NCI-H2196 treated with DMSO at 0.1 percent for 48 hours (cell line): ENCODE measurements around the gene ALDH3B1.

Source experiments
- DNase-seq: peaks from one replicate; lab custom pipeline; 2025; ENCODE audit not compliant: unreplicated experiment; lab: John Stamatoyannopoulos, UW

ALDH3B1 gene

DNA sequence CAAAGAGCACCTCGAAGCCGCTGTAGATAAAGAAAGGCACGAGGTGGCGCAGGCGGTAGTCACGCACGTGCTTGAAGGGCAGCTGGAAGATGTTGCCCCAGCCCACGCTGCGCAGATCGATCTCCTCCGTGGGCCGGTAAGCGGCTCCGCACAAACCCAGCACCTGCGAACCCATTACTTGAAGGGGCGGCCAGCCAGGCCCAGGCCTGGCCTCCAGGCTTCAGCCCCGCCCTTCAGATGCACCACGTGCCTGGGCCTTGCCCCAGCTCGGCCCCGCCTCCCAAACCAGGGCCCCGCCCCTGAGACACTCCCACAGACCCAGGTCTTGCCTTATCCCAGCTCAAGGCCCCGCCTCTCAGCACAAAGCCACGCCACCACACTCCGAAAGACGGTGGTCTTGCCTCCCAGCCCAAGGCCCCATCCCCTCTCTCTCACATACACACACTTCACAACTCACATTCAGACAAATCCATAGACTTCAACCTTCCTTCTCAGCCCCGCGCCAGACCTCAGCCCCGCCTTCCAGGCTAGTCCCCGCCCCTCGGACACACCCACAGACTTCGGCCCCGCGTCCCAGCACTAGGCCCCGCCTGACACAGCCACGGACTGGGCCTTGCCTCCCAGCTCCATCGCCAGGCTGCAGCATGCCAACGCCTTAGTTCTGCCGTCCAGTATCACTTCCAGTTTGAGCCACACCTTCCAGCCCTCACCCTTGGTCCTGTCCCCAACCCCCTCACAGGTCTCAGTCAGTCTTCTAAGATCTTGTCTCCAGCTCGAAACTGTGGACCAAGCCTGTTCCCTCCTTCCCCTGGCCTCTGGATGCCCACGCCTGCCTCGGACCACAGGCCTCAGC lies 13.3 kb upstream of the ALDH3B1 start:
- DNase-seq: no peak

DNA sequence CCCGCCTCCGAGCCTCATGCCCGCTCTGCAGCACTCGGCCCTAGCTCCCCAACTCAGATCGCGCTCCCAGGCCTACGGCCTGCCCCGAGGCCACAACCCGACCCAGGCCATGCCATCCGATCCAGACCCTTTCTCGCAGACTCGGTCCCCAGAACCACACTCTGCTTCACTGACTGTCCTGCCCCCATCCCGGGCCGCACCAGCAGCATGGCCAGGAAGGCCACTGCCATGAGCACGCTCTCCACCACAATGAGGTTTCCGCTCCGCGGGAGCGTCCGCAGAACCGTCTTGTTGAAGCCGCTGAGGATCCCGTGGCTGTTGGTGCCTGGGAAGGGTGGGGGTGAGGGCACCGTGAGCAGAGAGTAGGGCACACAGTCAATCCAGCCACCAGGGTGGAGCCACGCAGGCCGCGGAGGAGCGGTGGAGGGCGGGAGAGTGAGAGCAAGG lies 12.6 kb upstream of the ALDH3B1 start:
- no peak for DNase-seq

DNA sequence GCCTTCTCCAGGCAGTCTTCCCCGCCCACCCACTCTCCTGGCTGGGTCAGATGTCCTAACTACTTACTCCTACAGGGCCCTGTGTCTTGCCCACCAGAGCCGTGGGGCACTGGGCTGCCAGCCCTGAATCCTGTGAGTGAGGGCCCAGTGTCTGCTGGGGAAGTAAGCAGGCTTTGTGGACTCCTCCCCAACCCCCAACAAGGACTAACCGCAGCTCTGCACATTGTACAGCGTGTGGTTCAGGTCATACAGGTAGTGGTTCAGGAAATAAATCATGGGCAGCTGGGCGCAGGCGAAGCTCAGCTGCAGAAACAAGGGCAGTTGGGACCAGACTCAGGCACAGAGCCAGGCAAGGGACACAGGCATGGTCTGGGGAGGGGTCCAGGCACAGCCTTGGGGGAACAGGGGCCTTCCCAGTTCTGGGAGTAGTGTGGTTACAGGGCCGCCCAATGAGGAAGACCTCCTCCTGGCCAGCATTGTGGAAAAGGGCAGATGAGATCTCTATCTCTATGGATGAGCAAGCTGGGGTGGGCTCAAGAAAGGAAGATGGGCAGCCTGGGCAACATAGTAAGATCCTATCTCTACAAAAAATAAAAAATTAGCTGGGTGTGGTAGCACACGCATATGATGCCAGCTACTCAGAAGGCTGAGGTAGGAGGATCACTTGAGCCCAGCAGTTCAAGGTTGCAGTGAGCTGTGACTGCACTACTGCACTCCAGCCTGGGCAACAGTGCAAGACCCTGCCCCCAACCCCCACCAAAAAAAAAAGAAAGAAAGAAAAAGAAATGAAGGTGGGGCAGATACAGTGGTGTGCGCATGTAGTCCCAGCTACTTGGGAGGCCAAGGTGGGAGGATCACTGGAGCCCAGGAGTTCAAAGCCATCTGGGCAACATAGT lies 11.7 kb upstream of the ALDH3B1 start:
- no peak for DNase-seq

DNA sequence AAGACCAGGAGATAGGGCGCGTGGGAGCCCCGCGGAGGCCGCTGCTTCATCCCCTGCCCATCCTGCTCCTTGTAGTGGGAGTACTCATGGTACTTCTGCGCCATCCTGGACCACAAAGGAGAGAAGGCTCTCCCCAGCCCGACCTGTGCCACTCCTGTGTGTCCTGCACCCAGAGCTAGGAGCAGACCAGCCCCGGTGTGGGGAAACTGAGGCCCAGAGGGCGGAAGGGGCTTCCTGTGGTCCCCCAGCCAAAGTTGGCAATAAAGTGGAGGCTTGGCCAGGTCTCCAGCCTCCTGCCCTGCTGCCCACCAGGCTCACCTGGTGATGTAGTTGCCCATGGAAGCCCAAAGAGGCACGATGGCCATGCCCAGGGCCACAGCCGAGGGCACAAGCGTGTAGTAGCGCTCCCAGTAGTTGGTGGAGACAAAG lies 10.9 kb upstream of the ALDH3B1 start:
- no peak for DNase-seq

DNA sequence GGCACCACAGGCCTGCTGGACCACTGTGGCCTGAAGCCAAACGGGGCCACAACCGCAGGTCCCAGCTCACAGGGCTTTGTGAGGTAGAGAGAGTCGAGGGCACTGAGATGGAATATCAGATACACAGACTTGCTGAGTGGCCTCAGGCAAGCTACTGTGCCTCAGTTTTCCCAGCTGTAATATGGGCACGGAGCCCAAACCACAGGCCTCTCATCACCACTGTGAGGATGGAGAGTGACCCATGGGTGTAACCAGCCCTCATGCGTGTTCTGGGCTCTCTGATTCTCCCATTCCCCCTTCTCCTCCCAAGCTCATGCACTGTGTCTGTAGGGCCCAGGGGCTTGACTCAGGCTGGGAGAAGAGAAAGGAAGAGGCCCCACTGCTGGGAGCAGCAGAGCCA lies 10.4 kb upstream of the ALDH3B1 start:
- no peak for DNase-seq

DNA sequence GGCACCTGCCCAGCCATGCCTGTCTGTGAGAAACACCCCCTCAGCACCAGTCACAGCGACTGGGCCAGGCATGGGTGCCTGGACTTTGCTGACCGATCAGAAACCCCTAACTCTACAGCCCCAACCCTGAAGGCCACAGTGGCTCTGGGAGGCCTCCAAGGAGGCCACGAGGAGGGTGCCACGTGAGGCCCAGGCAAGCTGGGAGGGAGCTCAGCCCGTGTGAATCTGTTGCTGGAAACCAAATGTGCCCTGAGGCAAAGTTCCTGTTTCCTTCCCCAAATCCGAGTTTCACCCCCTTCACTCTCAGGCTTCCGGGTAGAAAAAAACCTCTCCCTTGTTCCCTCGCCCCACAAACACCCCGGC lies 7.6 kb upstream of the ALDH3B1 start:
- no peak for DNase-seq

DNA sequence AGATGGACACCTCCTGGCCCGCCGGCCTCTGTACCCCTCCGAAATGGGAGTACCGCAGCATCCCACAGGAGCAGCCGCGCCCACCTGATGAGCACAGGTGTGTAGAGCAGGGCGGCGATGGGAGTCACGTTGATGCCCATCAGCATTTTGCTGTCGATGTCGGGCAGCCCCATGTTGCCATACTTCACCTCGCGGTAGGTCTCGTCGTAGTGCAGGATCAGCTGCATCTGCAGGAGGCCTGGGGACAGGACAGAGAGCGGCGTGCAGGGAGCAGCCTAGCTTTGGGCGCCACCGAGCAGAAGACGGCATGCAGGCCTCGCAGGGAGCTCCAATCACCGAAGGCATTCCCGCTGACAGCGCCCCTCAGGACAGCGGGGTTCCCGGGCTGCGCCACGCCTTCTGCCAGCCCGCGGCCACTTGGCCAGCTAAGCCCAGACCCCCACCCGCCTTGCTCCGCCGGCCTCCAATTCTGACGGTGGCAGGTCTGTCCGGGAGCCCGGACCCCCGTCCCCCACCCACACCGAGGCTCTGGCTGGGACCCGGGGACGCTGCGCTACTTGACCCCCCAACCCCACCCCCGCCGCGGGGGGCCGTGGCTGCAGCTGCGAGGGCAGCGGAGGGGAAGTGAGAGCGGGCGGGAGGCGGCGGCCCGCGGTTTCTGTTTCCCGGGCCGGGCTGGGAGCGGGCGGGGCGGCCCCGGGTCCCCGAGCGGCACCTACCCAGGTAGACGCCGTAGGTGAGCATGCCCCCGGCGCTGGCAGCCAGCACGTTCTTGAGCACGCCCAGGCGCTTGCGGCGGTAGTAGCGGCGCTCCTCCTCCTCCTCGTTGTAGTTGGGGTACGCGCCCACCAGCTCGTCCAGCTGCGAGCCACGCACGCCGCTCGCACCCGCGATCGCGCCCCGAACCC lies 6.9 kb upstream of the ALDH3B1 start:
- no peak for DNase-seq

DNA sequence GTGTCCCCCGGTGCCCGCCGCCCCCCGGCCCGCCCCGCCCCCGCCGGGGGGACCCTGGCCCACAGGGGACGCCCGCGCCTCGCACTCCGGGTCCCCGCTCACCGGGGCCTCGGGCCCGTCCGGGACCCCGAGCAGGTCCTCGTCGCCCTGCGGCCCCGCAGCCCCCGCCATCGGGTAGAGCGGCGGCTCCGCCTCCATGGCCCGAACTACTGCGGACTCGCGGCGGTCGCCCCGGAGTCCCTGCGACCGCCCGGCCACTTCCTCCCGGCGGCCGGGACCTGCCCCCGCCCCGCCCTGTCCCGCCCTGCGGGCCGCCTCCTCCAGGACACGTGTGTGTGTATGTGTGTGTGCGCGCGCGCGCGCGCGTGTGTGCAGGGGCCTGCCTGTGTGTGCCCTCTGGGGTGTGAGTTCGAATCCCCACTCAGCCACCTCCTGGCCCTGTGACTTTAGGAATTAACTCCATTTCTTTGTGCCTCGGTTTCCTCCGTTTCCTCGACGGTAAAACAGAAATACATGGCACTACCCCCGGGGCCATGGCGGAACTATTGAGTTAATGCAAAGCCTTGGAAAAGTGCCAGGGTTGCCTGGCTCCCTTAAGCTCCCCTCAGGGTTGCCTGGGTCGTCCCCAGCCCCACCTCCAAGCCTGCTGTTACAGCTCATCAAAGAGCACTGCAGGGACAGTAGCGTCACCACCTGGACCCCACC lies 6.1 kb upstream of the ALDH3B1 start, which contains the start of gene UNC93B1:
TSS of gene UNC93B1 (minus strand) at position 252 of the 705 bp plus-strand sequence. CDS start at position 198, 54 bp downstream.
- DNase-seq: peak; percentile 58

DNA sequence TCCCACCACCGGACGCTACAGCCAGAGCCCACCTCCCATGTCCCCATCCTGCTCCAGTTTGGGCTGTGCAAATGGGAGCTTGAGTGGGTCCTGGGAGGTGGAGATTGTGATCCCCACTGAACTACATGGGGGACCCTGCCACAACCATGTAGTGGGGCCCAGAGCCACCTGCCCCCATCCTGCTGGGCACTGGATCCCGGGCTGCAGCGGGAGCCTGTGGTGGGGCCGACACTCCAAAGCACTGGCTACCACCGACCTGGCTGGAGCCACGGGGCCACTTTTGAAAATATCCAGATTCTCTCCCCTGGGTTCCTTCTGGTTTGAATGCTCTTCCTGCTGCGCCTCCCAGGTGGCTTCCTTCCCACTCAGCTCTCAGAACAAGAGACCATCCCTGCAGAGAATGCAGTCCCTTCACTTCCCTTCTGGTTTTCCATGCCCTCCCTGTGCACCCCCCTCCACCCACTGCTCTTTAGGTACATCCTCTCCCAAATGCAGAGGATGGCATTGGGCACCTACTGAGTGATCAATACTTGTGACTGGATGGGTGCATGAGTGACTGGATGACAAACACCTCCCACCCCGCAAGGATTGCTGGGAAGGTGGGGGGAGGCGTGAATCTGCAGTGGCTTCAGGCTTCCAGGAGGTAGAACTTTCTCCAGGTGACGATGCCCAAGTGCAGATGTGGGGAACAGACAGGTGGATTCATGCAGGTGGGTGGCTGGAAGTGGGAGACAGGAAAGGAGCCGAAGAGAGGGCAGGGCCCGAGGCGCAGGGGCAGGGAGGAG lies 5.4 kb upstream of the ALDH3B1 start:
- no peak for DNase-seq

DNA sequence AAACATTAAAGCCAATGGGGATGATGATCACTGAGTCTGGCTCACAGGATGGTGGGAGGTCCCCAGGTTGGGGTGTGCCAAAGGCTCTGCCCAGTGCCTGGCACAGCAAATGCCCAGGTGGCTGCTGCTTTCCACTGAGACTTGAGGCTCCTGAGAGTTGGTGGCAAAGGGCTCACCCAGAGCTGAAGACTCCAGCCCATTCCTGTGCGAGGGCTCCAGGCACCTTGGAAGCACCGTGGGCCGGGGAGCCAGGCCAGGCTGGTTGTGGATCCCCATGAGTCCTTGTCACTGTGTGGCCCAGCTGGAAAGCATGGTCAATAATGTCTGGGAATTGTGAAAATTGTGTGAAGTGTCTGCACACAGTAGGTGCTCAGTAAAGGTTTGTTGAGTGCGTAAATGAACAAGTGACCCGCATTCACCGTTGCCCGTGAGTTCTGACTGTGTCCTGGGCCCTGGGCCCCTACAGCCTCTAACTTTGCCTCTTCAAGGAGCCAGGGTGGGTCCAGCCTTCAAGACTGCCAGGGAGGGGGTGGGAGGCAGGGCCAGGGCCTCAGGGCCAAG lies 3.4 kb upstream of the ALDH3B1 start:
- DNase-seq: no peak

DNA sequence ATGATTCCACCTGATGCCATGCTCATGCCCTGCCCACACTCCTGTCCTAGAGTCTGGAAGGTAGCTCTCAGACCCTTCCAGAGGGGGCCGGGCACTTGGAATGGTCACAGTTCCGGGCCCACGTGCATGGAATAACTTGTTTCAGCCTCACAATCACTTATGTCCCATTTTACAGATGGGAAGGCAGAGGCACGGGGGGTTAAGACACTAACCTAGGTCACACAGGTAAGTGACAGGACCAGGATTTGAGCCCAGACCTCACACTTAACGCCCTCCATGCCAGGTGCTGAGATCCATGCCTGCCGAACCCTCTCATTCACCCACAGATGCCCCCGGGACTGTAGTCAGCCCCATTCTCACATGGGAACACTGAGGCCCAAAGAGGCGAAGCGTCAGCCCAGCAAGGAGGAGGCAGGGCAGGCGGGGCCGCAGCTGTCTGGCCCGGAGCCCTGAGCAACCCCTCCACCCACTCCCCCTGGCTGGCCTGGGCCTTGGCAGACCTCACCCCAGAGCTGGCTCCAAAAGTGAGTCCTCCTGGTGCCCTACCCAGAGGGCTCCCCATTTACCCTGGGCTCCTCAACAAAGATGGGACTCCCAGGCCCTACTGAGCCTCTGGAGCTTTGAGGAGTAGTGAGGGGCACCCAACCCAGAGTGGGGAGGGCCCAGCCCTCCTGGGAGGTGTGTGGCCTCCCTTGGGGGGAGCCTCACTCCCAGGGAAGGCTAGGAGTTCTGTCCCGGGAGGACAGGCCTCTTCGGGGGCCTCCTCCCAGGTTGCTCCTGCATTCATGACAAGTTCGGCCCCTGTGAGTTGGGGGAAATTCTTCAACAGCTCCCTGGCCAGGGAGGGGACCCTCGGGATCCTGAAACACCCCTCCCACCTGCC lies 2.4 kb upstream of the ALDH3B1 start:
- no peak for DNase-seq

DNA sequence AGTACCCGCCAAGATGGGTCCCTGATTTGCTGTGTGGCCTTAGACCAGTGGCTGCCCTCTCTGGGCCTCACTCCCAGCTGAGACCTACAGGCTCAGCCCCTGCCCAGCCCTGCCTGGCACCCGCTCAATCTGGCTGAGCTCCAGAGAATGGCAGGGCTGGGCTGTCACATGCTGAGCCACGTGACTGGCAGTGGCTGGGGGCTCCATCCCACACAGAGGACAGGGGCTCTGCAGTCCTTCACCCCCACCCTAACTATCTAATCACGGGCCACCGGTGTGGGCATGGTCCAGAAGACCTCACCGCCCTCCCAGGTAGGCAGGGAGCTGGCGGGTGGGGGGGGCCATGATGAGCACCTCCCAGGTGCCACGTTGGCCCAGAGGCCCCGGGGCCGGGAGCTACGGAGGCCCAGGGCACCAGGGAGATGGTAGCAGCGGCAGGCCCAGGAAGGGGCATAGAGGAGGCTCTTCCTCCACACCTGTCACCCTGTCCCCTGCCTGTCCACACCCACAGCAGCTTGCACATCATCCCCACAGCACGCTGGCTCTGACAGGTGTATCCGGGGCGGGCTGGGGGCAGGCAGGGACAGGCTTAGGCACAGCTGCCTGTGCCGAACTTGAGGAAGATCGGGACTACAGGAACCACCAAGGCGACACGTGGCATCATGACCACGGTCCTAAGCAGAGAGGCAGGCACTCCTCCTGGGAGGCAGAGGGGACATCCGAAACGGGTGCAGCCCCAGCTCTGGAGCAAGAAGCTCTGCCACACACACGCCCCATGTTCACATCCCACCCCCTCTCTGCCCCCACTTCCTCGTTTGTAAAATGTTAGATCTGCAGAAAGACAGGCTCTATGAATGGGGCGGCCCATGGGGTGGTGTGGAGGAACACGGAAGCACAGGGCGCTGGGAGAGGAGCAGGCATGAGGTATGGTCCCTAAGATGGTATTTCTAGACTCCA lies 1.5 kb upstream of the ALDH3B1 start:
- no peak for DNase-seq

DNA sequence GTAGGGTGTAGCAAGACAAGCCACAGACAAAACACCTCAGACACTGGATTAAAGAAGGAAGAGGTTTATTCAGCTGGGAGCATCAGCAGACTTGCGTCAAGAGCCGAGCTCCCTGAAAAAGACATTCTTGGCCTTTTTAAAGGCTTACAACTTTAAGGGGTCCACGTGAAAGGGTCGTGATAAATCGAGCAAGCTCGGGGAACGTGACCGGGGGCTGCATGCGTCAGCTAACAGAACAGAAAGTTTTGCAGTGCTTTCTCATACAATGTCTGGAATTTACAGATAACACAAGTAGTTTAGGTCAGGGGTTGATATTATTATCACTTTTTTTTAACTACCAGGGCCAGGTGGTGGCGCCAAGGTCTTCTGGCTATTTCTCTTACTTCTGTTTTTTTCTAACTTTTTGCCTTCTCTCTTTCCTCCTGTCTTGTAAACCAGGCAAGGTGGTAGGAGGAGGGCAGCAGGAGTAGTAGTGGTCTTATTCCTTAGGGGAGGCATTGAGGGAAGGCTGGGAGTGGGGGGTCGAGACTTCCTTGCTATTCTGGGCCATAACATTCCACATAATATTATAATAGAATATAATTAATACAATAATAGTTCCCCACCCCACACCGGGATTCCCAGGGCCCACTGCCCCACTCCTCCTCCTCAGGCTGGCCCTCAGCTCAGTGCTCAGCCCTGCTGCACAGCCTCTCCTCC lies 587 bp upstream of the ALDH3B1 start:
- DNase-seq: no peak

DNA sequence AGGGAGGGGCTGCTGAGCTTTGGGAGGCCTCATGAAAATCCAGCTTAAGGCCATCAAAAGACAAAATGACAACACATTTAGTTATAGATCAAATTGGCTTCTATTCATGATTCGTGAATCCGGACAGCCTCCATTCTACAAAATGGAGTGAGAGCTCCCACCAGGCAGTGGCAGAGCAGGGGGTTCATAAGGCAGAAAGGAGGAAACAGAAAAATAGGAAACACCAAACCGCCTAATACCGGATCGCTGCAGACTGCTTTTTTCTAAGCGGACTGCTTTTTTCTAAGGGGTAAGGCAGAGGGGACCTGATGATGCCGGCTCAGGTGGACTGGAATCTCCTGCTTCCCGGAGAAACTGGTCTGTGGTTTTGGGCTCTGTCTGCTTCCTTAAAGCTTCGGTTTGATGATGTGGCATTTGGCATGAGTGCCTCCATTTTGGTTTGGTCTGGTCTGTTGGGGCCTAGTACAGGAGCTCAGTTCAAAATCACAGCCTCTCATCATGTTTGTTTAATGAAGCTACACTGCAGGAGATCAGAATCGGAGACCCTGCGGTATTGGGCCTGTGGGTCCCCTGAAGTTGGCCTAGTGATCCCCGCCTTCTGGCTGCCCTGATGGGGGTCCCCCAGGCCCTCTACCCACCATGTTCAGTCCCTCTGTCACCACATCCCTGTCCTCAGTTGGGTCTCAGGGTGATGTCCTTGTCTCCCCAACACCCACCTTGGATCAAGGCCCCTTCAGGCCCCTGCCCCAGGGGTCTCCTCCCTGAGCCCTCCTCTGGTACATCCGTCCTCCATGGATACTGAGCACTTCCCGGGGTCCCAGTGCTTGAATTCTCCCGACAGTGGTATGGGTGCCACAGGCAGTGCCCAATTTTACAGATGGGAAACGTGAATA lies 1.2 kb downstream of the ALDH3B1 start:
- DNase-seq: no peak

DNA sequence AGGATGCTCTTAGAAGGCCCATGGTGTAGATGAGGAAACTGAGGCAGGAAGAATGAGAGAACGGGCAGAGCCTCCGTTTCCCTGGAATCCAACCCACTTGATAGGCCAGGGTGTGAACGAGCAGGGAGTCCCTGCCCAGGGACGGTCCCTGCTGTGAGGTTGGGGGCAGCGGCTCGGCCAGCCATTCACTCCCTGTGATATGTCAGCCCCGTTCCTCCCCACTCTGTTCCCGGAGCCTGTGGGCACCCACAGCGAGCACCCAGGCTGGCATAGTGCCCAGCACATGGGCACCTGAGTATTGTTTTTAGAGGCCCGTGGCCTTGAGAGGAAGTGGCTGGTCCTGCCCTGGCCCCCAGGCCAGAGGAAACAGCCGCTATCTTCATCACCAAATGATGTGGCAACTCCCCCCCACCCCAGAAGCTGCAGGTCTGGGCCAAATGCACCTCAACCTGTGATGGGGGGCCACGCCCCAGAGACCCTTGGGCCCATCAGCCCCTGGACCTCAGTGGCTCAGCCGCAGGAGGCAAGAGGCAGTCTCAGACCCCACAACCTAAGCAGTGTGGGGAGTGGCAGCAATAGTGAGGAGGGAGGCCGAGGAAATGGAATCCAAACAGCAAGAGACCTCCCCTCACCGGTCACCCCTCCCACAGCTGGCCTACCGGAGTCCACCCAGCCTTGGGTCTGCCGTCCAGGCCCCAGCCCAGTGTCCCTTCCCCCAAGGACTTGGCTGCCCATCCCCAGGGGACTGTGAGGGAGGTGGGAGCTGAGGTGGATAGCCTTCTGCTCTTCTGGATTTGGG lies 2.1 kb downstream of the ALDH3B1 start:
- DNase-seq: no peak
